GM12891 (cell line): ENCODE data around the gene MSMP.
A peak's percentile ranks its signal among the peaks of the same experiment; 100 is the strongest.

Experiments
- DNase-seq: peaks from one replicate; pipeline ENCODE4 v3.0.0; 2011; ENCODE audit warnings: low spot score; ENCODE audit not compliant: insufficient read length
- FAIRE-seq: peaks from 2 replicates; lab custom pipeline; 2011; peaks lifted over from hg19 to GRCh38; lab: Jason Lieb, UNC
- PAX5 ChIP-seq: IDR thresholded peaks from 2 replicates; pipeline ENCODE4 v1.6.1; 2011; ENCODE audit warnings: low read length, moderate library complexity, mild to moderate bottlenecking; ENCODE audit not compliant: insufficient read depth, severe bottlenecking
- POLR2A ChIP-seq: IDR thresholded peaks from 2 replicates; pipeline ENCODE4 v1.6.1; 2011; ENCODE audit warnings: low read depth, low read length, control low read depth
- POLR2AphosphoS5 ChIP-seq: IDR thresholded peaks from 2 replicates; pipeline ENCODE4 v1.6.1; 2011; ENCODE audit warnings: low read depth, low read length, control low read depth
- POU2F2 ChIP-seq: IDR thresholded peaks from 2 replicates; pipeline ENCODE4 v1.6.1; 2011; ENCODE audit warnings: low read depth, mild to moderate bottlenecking, control low read depth, low read length, moderate library complexity
- SPI1 ChIP-seq: IDR thresholded peaks from 2 replicates; pipeline ENCODE4 v1.6.1; 2011; ENCODE audit warnings: low read depth, low read length, control low read depth
- TAF1 ChIP-seq: IDR thresholded peaks from 2 replicates; pipeline ENCODE4 v1.6.1; 2011; ENCODE audit warnings: low read depth, low read length, control low read depth

The MSMP gene

DNA sequence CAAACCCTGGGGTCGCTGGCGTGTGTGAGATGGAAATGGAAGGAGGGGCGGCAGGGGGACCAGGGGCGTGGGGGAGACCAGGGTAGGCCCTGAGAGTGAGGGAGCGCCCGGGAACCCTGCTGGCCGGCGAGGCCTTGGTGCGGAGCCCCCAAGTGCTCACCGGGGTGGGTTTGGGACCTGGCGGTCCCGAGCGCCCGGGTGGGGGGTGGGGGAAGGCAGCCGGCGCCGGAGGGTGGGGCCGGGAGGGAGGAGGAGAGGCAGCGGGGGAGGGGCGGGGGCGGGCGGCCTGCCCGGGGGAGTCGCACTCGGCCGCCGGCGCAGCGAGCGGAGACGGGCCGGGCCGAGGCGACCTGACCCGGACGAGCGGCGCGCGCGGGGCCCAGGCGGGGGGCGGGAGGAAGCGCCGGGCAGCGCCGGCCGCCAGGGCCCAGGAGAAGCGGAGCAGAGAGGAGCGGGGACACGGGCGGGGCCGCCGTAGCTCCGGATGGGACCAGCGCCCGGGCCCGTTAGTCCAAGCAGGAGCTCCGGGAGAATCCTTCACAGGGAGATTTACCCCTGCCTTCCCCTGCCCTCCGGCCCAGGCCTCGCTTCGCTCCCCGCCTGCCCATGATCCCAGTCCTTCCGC is 37.3 kb upstream of the MSMP start, which contains the start of gene NPR2:
NPR2 (plus strand) TSS at position 295 of the 625 bp plus-strand sequence. CDS start 818 bp downstream, outside the sequence.
- no peak for FAIRE-seq
- TF ChIP-seq POLR2AphosphoS5 (no peak), PAX5 (no peak), POLR2A (no peak), TAF1 (no peak), POU2F2 (no peak), SPI1 (no peak)

DNA sequence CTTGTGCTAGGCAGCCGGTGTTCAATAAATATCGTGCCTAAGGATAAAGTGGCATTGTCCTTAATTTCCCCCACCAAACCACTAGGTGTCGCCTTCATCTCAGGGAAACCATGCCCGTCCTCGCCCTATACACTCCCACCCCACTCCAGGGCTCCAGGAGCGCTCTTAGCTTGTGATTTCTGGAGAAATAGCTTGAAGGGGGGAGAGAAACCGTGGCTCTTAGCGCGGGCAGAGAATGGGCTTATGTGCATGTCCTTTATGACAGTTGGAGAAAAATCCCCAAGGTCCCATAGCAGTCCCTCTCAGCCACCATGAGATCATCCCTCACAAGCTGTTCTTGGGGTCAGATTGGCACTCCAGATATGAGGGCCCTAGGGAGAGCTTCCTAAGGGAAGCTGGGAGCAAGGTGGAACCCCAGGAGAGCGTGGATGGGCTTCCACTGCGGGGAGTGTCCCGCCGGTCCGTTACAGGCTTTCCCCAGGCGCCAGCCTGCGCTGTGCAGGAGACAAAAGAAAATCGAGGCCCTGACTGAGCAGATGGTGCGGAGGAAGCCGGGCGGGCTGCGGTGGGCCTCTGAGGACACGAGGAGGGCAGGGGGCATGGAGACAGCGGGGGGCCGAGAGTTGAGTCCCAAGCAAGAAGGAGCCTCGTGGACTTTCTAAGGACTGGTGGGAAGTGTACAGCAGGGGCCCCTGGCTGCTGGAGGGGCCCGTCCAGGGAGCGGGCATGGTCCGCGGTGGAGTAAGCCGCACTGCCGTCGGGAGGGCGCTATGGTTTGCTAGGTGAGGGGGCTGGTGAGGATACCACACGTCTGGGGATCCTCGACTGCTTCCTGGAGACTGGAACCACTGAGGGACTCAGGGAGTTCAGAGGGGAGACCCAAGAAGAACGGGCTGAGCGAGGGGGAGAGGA is 36.6 kb upstream of the MSMP start:
- FAIRE-seq, result peak; percentile 94
- peak; percentile 72 for DNase-seq
- TF ChIP-seq POU2F2, result no peak
- no peak for TF ChIP-seq POLR2AphosphoS5
- no peak for TF ChIP-seq TAF1
- no peak for TF ChIP-seq PAX5

More for the DNA sequence above, 37.3 kb upstream of the MSMP start, which contains the start of gene NPR2:
- no peak for DNase-seq

DNA sequence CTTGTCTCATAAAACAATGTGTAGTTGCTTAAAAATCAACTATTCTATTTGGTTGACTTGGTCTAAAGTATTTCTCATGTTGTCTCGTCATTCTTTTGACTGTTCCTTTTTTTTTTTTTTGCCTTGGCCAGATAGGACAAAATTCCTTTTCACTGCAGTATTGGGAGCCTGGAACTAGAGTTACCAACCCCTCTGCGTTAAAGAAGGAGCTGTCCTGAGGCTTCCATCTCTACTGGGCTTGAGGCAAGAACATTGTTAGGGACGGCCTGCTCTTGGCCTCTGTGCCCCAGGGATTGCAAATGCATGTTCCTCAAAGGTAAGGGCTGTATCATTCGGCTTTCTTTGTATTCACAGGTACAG is 35.9 kb upstream of the MSMP start:
- TF ChIP-seq PAX5, result no peak
- no peak for TF ChIP-seq SPI1
- TF ChIP-seq POLR2AphosphoS5, result no peak
- TF ChIP-seq TAF1, result no peak
- TF ChIP-seq POU2F2, result no peak
- TF ChIP-seq POLR2A, result no peak
- FAIRE-seq (no peak), DNase-seq (no peak)

DNA sequence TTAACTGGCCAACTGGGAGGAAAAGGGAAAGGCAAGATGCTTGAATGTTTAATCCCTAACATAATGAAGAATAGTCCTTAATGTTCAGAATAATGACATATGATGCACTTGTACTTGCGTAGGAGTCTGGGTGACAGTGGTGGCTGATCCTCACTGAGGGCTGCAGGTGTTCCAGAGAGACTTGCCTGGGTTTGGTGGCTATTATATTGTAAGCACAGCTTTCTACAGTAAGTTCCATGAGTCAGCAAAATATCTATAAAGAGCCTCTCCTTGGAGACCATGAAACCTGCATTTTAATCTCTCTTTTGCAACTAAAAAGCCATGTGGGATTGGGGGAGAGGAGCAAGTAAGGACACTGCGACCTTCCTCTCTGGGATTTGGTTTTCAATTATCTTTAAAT is 35.5 kb upstream of the MSMP start:
- DNase-seq (no peak), FAIRE-seq (no peak)
- TF ChIP-seq SPI1 (no peak), TAF1 (no peak), POU2F2 (no peak), PAX5 (no peak), POLR2AphosphoS5 (no peak), POLR2A (no peak)

DNA sequence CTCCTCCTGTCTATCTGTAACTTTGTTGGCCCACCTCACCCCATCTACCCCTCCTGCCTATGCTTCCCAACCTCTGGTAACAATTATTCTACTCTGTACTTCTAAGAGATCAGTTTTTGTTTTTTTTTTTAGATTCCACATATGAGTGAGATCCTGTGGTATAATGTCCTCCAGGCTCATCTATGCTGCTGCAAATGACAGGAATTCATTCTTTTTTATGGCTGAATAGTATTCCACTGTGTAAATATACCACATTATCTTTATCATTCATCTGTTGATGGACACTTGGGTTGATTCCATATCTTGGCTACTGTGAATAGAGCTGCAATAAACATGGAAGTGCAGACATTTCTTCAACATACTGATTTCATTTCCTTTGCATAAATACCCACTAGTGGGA is 29.3 kb upstream of the MSMP start:
- TF ChIP-seq PAX5 (no peak), POLR2A (no peak), SPI1 (no peak), POLR2AphosphoS5 (no peak), POU2F2 (no peak), TAF1 (no peak)

DNA sequence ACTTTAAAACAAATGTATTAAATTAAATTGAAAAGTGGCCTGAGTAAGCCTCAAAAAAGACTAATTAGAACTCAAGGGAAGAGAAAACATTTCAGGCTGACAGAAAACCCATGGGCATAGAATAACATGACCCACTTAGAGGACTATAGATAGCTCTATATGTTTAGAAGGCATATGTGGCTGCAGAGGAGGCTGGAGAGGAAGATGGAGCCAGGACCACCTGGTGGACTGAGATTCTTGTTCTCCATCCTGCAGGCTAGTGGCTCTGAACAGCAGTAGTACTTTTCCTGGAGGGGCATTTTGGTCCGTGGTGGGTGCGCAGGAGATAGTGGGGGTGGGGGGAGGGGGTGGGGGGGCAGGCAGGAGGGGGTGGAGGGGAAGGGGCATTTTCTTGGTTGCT is 27.0 kb upstream of the MSMP start:
- DNase-seq, result no peak
- no peak for TF ChIP-seq TAF1
- TF ChIP-seq PAX5, result no peak
- no peak for FAIRE-seq

More for the DNA sequence above, 29.3 kb upstream of the MSMP start:
- DNase-seq, result no peak
- no peak for FAIRE-seq

DNA sequence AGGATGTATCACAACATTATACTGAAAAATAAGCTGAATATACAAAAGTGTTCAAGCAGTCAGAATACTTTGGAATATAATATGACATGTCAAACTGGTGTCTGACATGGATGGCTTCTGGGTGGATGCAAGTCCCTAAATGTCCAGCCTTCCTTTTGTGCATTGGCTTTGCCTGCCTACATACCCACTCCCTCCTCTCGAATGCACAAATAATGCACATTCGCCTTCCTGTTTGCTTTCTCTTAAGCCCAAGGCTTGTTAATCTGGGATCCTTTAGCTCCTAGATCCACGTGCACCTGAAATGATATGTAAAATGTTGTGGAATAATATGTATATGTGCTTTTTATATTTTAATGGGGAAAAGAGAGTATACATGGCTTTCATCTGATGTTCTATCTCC is 24.4 kb upstream of the MSMP start:
- no peak for DNase-seq
- no peak for FAIRE-seq
- no peak for TF ChIP-seq TAF1
- no peak for TF ChIP-seq POLR2A

DNA sequence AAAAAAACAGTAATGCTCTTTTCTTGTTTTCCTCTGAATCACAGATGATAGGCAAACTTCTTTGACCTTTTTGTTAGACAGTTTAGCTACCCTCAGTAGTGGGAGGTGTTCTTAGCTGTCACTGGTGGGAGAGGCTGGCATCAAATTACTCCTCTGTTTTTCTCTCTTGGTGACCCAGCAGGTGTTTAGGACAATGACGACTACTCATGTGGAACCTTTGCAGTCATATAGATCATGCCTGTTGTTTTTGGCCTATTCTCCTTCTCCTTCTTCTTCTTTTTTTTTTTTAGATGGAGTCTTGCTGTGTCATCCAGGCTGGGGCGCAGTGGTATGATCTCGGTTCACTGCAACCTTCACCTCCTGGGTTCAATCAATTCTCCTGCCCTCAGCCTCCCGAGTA is 21.9 kb upstream of the MSMP start:
- no peak for FAIRE-seq
- DNase-seq, result no peak
- peak; percentile 62 for TF ChIP-seq PAX5
- no peak for TF ChIP-seq POU2F2

DNA sequence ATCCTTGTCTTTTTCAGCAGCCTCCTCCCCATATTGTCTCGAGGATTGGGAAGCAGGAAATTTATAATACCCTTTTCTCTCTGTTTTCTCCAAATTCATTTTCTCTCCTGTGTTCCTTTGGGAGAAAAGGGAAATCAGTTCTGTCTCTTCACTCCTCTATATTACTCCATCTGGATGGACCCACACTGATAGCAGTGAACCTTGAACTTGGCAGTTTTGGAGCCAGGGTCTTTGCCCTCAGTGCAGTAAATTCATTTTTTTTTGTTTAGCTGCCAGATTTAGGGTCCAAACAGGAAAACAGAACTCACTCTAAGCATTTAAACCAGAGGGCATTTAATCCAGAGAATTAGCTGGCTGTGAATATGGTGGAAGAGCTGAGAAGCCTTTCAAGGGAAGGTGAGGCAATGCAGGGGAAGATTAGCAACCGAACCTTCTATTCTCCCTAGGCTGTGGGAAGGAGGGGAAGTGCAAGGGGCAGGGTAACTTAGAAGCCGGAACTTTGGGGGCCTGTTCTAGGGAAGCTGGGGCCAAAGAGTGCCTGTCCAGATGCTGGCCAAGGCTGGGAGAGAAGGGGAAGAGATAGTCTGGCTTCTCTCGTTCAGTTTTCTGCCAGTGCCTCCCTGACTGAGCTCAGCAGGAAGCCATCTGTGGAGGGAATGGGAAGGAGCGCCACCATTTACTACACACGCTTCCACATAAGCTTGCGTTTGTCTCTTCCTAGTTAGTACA is 21.0 kb upstream of the MSMP start:
- TF ChIP-seq POLR2AphosphoS5, result no peak
- TF ChIP-seq PAX5, result no peak
- no peak for TF ChIP-seq POU2F2
- no peak for TF ChIP-seq SPI1
- no peak for FAIRE-seq
- DNase-seq, result no peak

DNA sequence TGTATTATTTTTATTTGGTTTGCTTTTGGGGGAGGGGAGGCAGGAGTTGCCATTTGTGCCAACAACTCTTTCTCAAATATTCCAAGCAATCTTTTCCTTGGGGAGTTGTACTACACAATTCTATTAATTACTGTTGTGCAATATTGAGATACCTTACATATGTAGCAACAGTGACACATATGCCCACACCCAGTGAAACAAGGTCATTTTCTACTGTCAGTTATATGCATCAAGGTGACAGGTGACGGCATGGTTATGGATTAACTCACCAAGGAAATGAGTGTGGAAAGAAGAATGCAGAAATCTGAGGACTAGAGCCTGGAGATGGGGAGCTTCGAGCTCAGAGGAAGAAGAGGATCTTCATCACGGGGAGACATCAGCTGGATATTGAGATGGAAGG is 17.9 kb upstream of the MSMP start:
- DNase-seq (no peak), FAIRE-seq (no peak)
- TF ChIP-seq POLR2AphosphoS5 (no peak), TAF1 (no peak), SPI1 (no peak), POLR2A (no peak), PAX5 (no peak), POU2F2 (no peak)
